ENCODE results near the gene RPL29. TPM values are rescaled to one million over a fixed set of nuclear protein-coding genes. Genes with fewer than 3 reads are reported as not detected.

RPL29 gene
- total and polyA plus RNA-seq, 9 donors: 2,497 to 3,484 (median 2,953) TPM

Other genes with a start within 250 kb of the RPL29 start
- gene IQCF6, start 216.7 kb downstream of the RPL29 start, total RNA-seq: not detected
- not detected for gene IQCF6, start 216.7 kb downstream of the RPL29 start, polyA plus RNA-seq (ENCODE audit: insufficient read depth in 1 of 8, insufficient read length in 8 of 8, low replicate concordance in 1 of 8)
- not detected for gene IQCF2, start 134.3 kb downstream of the RPL29 start, total RNA-seq
- gene IQCF2, start 134.3 kb downstream of the RPL29 start, polyA plus RNA-seq (ENCODE audit: insufficient read depth in 1 of 8, insufficient read length in 8 of 8, low replicate concordance in 1 of 8): under 1 TPM in 1 of 8 donors, not detected in 7; 0.30 TPM
- gene IQCF5, start 120.3 kb downstream of the RPL29 start, total RNA-seq: not detected
- gene IQCF5, start 120.3 kb downstream of the RPL29 start, polyA plus RNA-seq (ENCODE audit: insufficient read depth in 1 of 8, insufficient read length in 8 of 8, low replicate concordance in 1 of 8): not detected
- not detected for gene IQCF1, start 92.5 kb downstream of the RPL29 start, total RNA-seq
- not detected for gene IQCF1, start 92.5 kb downstream of the RPL29 start, polyA plus RNA-seq (ENCODE audit: insufficient read depth in 1 of 8, insufficient read length in 8 of 8, low replicate concordance in 1 of 8)
- gene RRP9, start 54.0 kb downstream of the RPL29 start, total RNA-seq: 15.3 TPM
- gene RRP9, start 54.0 kb downstream of the RPL29 start, polyA plus RNA-seq (ENCODE audit: insufficient read depth in 1 of 8, insufficient read length in 8 of 8, low replicate concordance in 1 of 8): 10 to 100 TPM; 14.1 to 18.3 (median 16.4) TPM
- gene PARP3, start 53.5 kb downstream of the RPL29 start, total RNA-seq: 5.6 TPM
- 1 to 10 TPM; 5.0 to 8.3 (median 6.3) TPM for gene PARP3, start 53.5 kb downstream of the RPL29 start, polyA plus RNA-seq (ENCODE audit: insufficient read depth in 1 of 8, insufficient read length in 8 of 8, low replicate concordance in 1 of 8)
- gene GPR62, start 40.5 kb downstream of the RPL29 start, total RNA-seq: 0.13 TPM
- gene GPR62, start 40.5 kb downstream of the RPL29 start, polyA plus RNA-seq (ENCODE audit: insufficient read depth in 1 of 8, insufficient read length in 8 of 8, low replicate concordance in 1 of 8): under 1 TPM; 0.18 to 0.59 (median 0.52) TPM
- 48.0 TPM for gene PCBP4, start 28.4 kb downstream of the RPL29 start, total RNA-seq
- gene PCBP4, start 28.4 kb downstream of the RPL29 start, polyA plus RNA-seq (ENCODE audit: insufficient read depth in 1 of 8, insufficient read length in 8 of 8, low replicate concordance in 1 of 8): 10 to 100 TPM; 61.8 to 91.3 (median 74.4) TPM
- 11.8 TPM for gene ABHD14B, start 21.8 kb downstream of the RPL29 start, total RNA-seq
- 10 to 100 TPM; 18.5 to 30.2 (median 23.6) TPM for gene ABHD14B, start 21.8 kb downstream of the RPL29 start, polyA plus RNA-seq (ENCODE audit: insufficient read depth in 1 of 8, insufficient read length in 8 of 8, low replicate concordance in 1 of 8)
- gene ABHD14A, start 20.8 kb downstream of the RPL29 start, total RNA-seq: 15.9 TPM
- 10 to 100 TPM; 11.1 to 17.6 (median 13.8) TPM for gene ABHD14A, start 20.8 kb downstream of the RPL29 start, polyA plus RNA-seq (ENCODE audit: insufficient read depth in 1 of 8, insufficient read length in 8 of 8, low replicate concordance in 1 of 8)
- gene ACY1, start 12.4 kb downstream of the RPL29 start, total RNA-seq: 13.8 TPM
- 10 to 100 TPM; 10.2 to 20.7 (median 13.9) TPM for gene ACY1, start 12.4 kb downstream of the RPL29 start, polyA plus RNA-seq (ENCODE audit: insufficient read depth in 1 of 8, insufficient read length in 8 of 8, low replicate concordance in 1 of 8)
- 14.0 TPM for gene DUSP7, start 60.7 kb upstream of the RPL29 start, total RNA-seq
- 10 to 100 TPM; 19.2 to 32.5 (median 26.5) TPM for gene DUSP7, start 60.7 kb upstream of the RPL29 start, polyA plus RNA-seq (ENCODE audit: insufficient read depth in 1 of 8, insufficient read length in 8 of 8, low replicate concordance in 1 of 8)
- 3.1 TPM for gene POC1A, start 158.5 kb upstream of the RPL29 start, total RNA-seq
- 1 to 10 TPM; 4.2 to 7.5 (median 5.7) TPM for gene POC1A, start 158.5 kb upstream of the RPL29 start, polyA plus RNA-seq (ENCODE audit: insufficient read depth in 1 of 8, insufficient read length in 8 of 8, low replicate concordance in 1 of 8)
- 30.4 TPM for gene ALAS1, start 202.3 kb upstream of the RPL29 start, total RNA-seq
- gene ALAS1, start 202.3 kb upstream of the RPL29 start, polyA plus RNA-seq (ENCODE audit: insufficient read depth in 1 of 8, insufficient read length in 8 of 8, low replicate concordance in 1 of 8): 10 to 100 TPM; 26.4 to 35.4 (median 31.1) TPM
- gene TLR9, start 229.8 kb upstream of the RPL29 start, total RNA-seq: 0.09 TPM
- gene TLR9, start 229.8 kb upstream of the RPL29 start, polyA plus RNA-seq (ENCODE audit: insufficient read depth in 1 of 8, insufficient read length in 8 of 8, low replicate concordance in 1 of 8): under 1 TPM in 7 of 8 donors, not detected in 1; 0.09 to 0.21 (median 0.16) TPM
- 22.0 TPM for gene TWF2, start 243.3 kb upstream of the RPL29 start, total RNA-seq
- 10 to 100 TPM; 23.5 to 36.6 (median 29.9) TPM for gene TWF2, start 243.3 kb upstream of the RPL29 start, polyA plus RNA-seq (ENCODE audit: insufficient read depth in 1 of 8, insufficient read length in 8 of 8, low replicate concordance in 1 of 8)
- 11.6 TPM for gene PPM1M, start 249.9 kb upstream of the RPL29 start, total RNA-seq
- gene PPM1M, start 249.9 kb upstream of the RPL29 start, polyA plus RNA-seq (ENCODE audit: insufficient read depth in 1 of 8, insufficient read length in 8 of 8, low replicate concordance in 1 of 8): 10 to 100 TPM; 13.2 to 22.5 (median 17.9) TPM

All from muscle of leg (tissue), 9 donors.